IPS DF 4.7 (cell line): ENCODE measurements around the gene UBE2F.
"Not testable (repeated sequence)": the region's sequence is repeated elsewhere in the genome, so short reads cannot be mapped to it uniquely, and the experiment has no call there.

Experiments
- DNase-seq: peaks from one replicate; pipeline ENCODE4 v3.0.0-alpha.2; 2013; ENCODE audit warnings: low spot score; ENCODE audit errors: extremely low read depth

UBE2F gene

GRCh38 chr2:237979331-237979730 lies 12.5 kb downstream of the UBE2F start:
- DNase-seq = no peak

GRCh38 chr2:237980087-237980486 lies 13.3 kb downstream of the UBE2F start:
- DNase-seq = no peak

GRCh38 chr2:237980751-237981150 lies 13.9 kb downstream of the UBE2F start:
- DNase-seq = no peak

- not testable (repeated sequence) for DNase-seq
These were observed 14.8 kb downstream of the UBE2F start for GRCh38 chr2:237981621-237982020.

- no peak for DNase-seq
These were observed 15.4 kb downstream of the UBE2F start for GRCh38 chr2:237982039-237982725.

GRCh38 chr2:237983922-237984321 lies 17.1 kb downstream of the UBE2F start:
- DNase-seq = no peak

- no peak for DNase-seq
These were observed 20.5 kb downstream of the UBE2F start for GRCh38 chr2:237987268-237987667.

- no peak for DNase-seq
These were observed 26.9 kb downstream of the UBE2F start for GRCh38 chr2:237993701-237994100.

- DNase-seq = no peak
These were observed 28.2 kb downstream of the UBE2F start for GRCh38 chr2:237995036-237995435.

- no peak for DNase-seq
These were observed 29.3 kb downstream of the UBE2F start for GRCh38 chr2:237996021-237996593.

GRCh38 chr2:237997521-237997920 lies 30.7 kb downstream of the UBE2F start:
- DNase-seq = no peak

GRCh38 chr2:237998530-237998929 lies 31.7 kb downstream of the UBE2F start:
- DNase-seq = no peak

- DNase-seq = no peak
These were observed 36.6 kb downstream of the UBE2F start for GRCh38 chr2:238003234-238004031.

GRCh38 chr2:238004077-238004830 lies 37.4 kb downstream of the UBE2F start:
- no peak for DNase-seq

- no peak for DNase-seq
These were observed 38.7 kb downstream of the UBE2F start for GRCh38 chr2:238005528-238005927.

- DNase-seq = no peak
These were observed 39.7 kb downstream of the UBE2F start for GRCh38 chr2:238006510-238006909.

- DNase-seq = no peak
These were observed 41.1 kb downstream of the UBE2F start for GRCh38 chr2:238007924-238008323.

GRCh38 chr2:238009563-238009962 lies 42.7 kb downstream of the UBE2F start:
- no peak for DNase-seq

GRCh38 chr2:238010572-238010971 lies 43.8 kb downstream of the UBE2F start:
- DNase-seq = no peak

GRCh38 chr2:238013806-238014205 lies 47.0 kb downstream of the UBE2F start:
- no peak for DNase-seq

- no peak for DNase-seq
These were observed 48.9 kb downstream of the UBE2F start for GRCh38 chr2:238015705-238016104.

- no peak for DNase-seq
These were observed 49.7 kb downstream of the UBE2F start for GRCh38 chr2:238016526-238016925.
